IMR-90 (cell line): ENCODE results near the gene MAGI3.

Experiments used
- BHLHE40 ChIP-seq: fragments of 150-350 bp; IDR thresholded peaks from 2 replicates; pipeline ENCODE4 v1.6.1; 2016; ENCODE audit warnings: mild to moderate bottlenecking, low read depth, low read length
- CEBPB ChIP-seq: IDR thresholded peaks from 2 replicates; pipeline ENCODE4 v1.6.1; 2012; ENCODE audit warnings: low read depth, low read length, improper control_type of control experiment
- FOS ChIP-seq: fragments of 150-350 bp; IDR thresholded peaks from 2 replicates; pipeline ENCODE4 v1.6.1; 2016; ENCODE audit warnings: low read depth, low read length
- MAFK ChIP-seq: IDR thresholded peaks from 2 replicates; pipeline ENCODE4 v1.6.1; 2012; ENCODE audit warnings: low read depth, low read length, improper control_type of control experiment
- MAZ ChIP-seq: IDR thresholded peaks from 2 replicates; pipeline ENCODE4 v1.6.1; 2012; ENCODE audit warnings: low read depth, mild to moderate bottlenecking, low read length, improper control_type of control experiment, moderate library complexity, borderline replicate concordance
- NFE2L2 ChIP-seq: fragments of 150-350 bp; IDR thresholded peaks from 2 replicates; pipeline ENCODE4 v1.6.1; 2016; ENCODE audit warnings: low read depth, mild to moderate bottlenecking, low read length
- POLR2A ChIP-seq: IDR thresholded peaks from 2 replicates; pipeline ENCODE4 v1.6.1; 2012; ENCODE audit warnings: mild to moderate bottlenecking, low read depth, low read length
- RAD21 ChIP-seq: IDR thresholded peaks from 2 replicates; pipeline ENCODE4 v1.6.1; 2012; ENCODE audit warnings: low read length, improper control_type of control experiment
- RCOR1 ChIP-seq: IDR thresholded peaks from 2 replicates; pipeline ENCODE4 v1.6.1; 2012; ENCODE audit warnings: mild to moderate bottlenecking, low read length, improper control_type of control experiment; ENCODE audit not compliant: insufficient replicate concordance
- RFX5 ChIP-seq: IDR thresholded peaks from 2 replicates; pipeline ENCODE4 v1.8.0; 2012; ENCODE audit warnings: low read depth, mild to moderate bottlenecking, low read length, moderate library complexity
- USF2 ChIP-seq: fragments of 150-350 bp; IDR thresholded peaks from 2 replicates; pipeline ENCODE4 v1.6.1; 2017; ENCODE audit warnings: mild to moderate bottlenecking, antibody characterized with exemption, low read length, low read depth
- TF ChIP-seq, protein P1 (sequence below): conservative IDR thresholded peaks from 2 replicates; pipeline ENCODE4 v1.5.1; 2012; ENCODE audit warnings: mild to moderate bottlenecking, low read depth, low read length, improper control_type of control experiment
- TF ChIP-seq, protein P2 (sequence below): fragments of 150-350 bp; IDR thresholded peaks from 2 replicates; pipeline ENCODE4 v1.6.1; 2016; ENCODE audit warnings: low read depth, mild to moderate bottlenecking, low read length, moderate library complexity, borderline replicate concordance

DNA sequence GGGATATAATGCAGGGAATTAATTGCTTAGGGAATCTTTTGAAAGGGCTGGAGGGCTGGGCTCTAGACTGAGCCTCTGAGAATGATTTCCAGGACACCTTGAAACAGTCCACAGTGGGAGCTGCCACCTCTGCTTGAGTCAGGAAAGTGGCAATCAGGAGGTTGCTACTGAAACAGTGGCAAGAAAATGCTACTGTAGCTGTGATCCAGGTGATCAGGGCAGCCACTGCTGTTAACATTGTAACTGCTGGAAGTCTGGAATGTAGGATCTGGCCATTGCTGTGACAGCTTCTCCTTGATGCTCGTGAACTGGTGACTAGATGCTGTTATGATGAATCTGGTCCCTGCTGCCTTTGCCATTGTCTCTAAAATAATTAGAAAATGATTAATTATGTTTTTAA is 12.8 kb downstream of the MAGI3 start:
- TF ChIP-seq, protein P1, sequence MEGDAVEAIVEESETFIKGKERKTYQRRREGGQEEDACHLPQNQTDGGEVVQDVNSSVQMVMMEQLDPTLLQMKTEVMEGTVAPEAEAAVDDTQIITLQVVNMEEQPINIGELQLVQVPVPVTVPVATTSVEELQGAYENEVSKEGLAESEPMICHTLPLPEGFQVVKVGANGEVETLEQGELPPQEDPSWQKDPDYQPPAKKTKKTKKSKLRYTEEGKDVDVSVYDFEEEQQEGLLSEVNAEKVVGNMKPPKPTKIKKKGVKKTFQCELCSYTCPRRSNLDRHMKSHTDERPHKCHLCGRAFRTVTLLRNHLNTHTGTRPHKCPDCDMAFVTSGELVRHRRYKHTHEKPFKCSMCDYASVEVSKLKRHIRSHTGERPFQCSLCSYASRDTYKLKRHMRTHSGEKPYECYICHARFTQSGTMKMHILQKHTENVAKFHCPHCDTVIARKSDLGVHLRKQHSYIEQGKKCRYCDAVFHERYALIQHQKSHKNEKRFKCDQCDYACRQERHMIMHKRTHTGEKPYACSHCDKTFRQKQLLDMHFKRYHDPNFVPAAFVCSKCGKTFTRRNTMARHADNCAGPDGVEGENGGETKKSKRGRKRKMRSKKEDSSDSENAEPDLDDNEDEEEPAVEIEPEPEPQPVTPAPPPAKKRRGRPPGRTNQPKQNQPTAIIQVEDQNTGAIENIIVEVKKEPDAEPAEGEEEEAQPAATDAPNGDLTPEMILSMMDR = no peak
- TF ChIP-seq USF2 (no peak), RFX5 (no peak), CEBPB (no peak), POLR2A (no peak), NFE2L2 (no peak), FOS (no peak), BHLHE40 (no peak), RAD21 (no peak), RCOR1 (no peak), MAZ (no peak), MAFK (no peak)
- TF ChIP-seq, protein P2, sequence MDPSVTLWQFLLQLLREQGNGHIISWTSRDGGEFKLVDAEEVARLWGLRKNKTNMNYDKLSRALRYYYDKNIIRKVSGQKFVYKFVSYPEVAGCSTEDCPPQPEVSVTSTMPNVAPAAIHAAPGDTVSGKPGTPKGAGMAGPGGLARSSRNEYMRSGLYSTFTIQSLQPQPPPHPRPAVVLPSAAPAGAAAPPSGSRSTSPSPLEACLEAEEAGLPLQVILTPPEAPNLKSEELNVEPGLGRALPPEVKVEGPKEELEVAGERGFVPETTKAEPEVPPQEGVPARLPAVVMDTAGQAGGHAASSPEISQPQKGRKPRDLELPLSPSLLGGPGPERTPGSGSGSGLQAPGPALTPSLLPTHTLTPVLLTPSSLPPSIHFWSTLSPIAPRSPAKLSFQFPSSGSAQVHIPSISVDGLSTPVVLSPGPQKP = no peak
